ENCODE data around the gene AGRP.
A peak's percentile ranks its signal among the peaks of the same experiment; 100 is the strongest.

The AGRP gene

GRCh38 chr16:67456391-67457081 is 26.8 kb downstream of the AGRP start:
- Histone ChIP-seq H3K4me1 (ENCODE audit: control insufficient read depth in 1 of 2, insufficient read depth in 1 of 2, low read depth in 1 of 2, low read length in 1 of 2) (peaks cover 9 to 21% of the 10 kb centered on the region in 2 experiments), H3K27ac (peak overlapping the region; percentile 25), H3K9me3 (no peaks in the 10 kb centered on the region), H3K27me3 (no peaks in the 10 kb centered on the region), H3K4me3 (ENCODE audit: low read depth in 1 of 2, low read length in 1 of 2) (no peak overlapping the region), H3K36me3 (peaks cover 91% of the 10 kb centered on the region)
- TF ChIP-seq CTCF (IDR thresholded peaks at IDR 0.05), result no peak

GRCh38 chr16:67454852-67455251 is 28.5 kb downstream of the AGRP start:
- Histone ChIP-seq H3K36me3 (peaks cover 91% of the 10 kb centered on the region), H3K27me3 (no peaks in the 10 kb centered on the region), H3K27ac (no peak overlapping the region), H3K9me3 (no peaks in the 10 kb centered on the region), H3K4me3 (ENCODE audit: low read depth in 1 of 2, low read length in 1 of 2) (no peak overlapping the region), H3K4me1 (ENCODE audit: control insufficient read depth in 1 of 2, insufficient read depth in 1 of 2, low read depth in 1 of 2, low read length in 1 of 2) (peaks cover 6 to 9% of the 10 kb centered on the region in 2 experiments)
- no peak for TF ChIP-seq CTCF (IDR thresholded peaks at IDR 0.05)

GRCh38 chr16:67454104-67454503 is 29.2 kb downstream of the AGRP start:
- peaks cover 0 to 2% of the 10 kb centered on the region in 2 experiments for H3K4me1 ChIP-seq (ENCODE audit: control insufficient read depth in 1 of 2, insufficient read depth in 1 of 2, low read depth in 1 of 2, low read length in 1 of 2)
- TF ChIP-seq CTCF (IDR thresholded peaks at IDR 0.05), result no peak
- no peak overlapping the region for H3K27ac ChIP-seq
- no peaks in the 10 kb centered on the region for H3K9me3 ChIP-seq
- no peak overlapping the region for H3K4me3 ChIP-seq (ENCODE audit: low read depth in 1 of 2, low read length in 1 of 2)
- no peaks in the 10 kb centered on the region for H3K27me3 ChIP-seq
- peaks cover 91% of the 10 kb centered on the region for H3K36me3 ChIP-seq

- Histone ChIP-seq H3K4me1 (ENCODE audit: control insufficient read depth in 1 of 2, insufficient read depth in 1 of 2, low read depth in 1 of 2, low read length in 1 of 2) (peaks cover 0 to 2% of the 10 kb centered on the region in 2 experiments), H3K36me3 (peaks cover 91% of the 10 kb centered on the region), H3K27me3 (no peaks in the 10 kb centered on the region), H3K27ac (no peak overlapping the region), H3K4me3 (ENCODE audit: low read depth in 1 of 2, low read length in 1 of 2) (no peak overlapping the region), H3K9me3 (no peaks in the 10 kb centered on the region)
- no peak for TF ChIP-seq CTCF (IDR thresholded peaks at IDR 0.05)
These were observed 31.5 kb downstream of the AGRP start for GRCh38 chr16:67451704-67452435.

GRCh38 chr16:67451061-67451703 is 32.2 kb downstream of the AGRP start:
- H3K27ac ChIP-seq, result no peak overlapping the region
- no peaks in the 10 kb centered on the region for H3K4me1 ChIP-seq (ENCODE audit: control insufficient read depth in 1 of 2, insufficient read depth in 1 of 2, low read depth in 1 of 2, low read length in 1 of 2)
- no peak overlapping the region for H3K4me3 ChIP-seq (ENCODE audit: low read depth in 1 of 2, low read length in 1 of 2)
- peaks cover 91% of the 10 kb centered on the region for H3K36me3 ChIP-seq
- no peaks in the 10 kb centered on the region for H3K9me3 ChIP-seq
- TF ChIP-seq CTCF (IDR thresholded peaks at IDR 0.05), result no peak
- no peaks in the 10 kb centered on the region for H3K27me3 ChIP-seq
